K562 (cell line): Measurements from ENCODE around the gene PGRMC2. TPM values are rescaled to one million over a fixed set of nuclear protein-coding genes. Genes with fewer than 3 reads are reported as not detected.
"Not testable (repeated sequence)": the region's sequence is repeated elsewhere in the genome, so short reads cannot be mapped to it uniquely, and the experiment has no call there.

Source experiments
- ATAC-seq: fragments of 200-7000 bp; cut with Tn5 transposase; 3 replicates; pipeline ENCODE4 v1.9.1; 2020; ENCODE audit warnings: moderate library complexity
- BruUV-seq: library from RNA; stranded (reverse); fragments of 400-500 nt; replicated peaks from 2 replicates; lab custom pipeline; 2021; lab: Mats Ljungman, UMichigan
- CTCF ChIA-PET: fragments of 300-600 bp; formaldehyde crosslinking; extraction: SDS; loops from one replicate; lab custom pipeline; 2021; ENCODE audit warnings: low intra/inter-chr PET ratio; lab: Yijun Ruan, JAX
- POLR2A ChIA-PET: fragments of 300-600, 350-650 bp; sonication (Branson Sonifier 250); formaldehyde crosslinking; extraction: SDS; loops from one replicate; lab custom pipeline; 2021; ENCODE audit warnings: antibody characterized with exemption, inconsistent platforms; lab: Yijun Ruan, JAX
- DNase-seq, 4 experiments: peaks; one replicate each; pipeline versions ENCODE4 v3.0.0 to v3.0.0-alpha.2; 2011 to 2018; ENCODE audit warnings: low spot score in 3 of 4, mixed read lengths in 3 of 4; ENCODE audit errors: extremely low read depth in 1 of 4
- FAIRE-seq: peaks from 2 replicates; lab custom pipeline; 2011; peaks lifted over from hg19 to GRCh38; lab: Jason Lieb, UNC
- H2AFZ ChIP-seq: 2 replicates; pipeline ENCODE4 v1.6.0; 2011; ENCODE audit warnings: low read depth, low read length, control low read depth, inconsistent platforms
- H3K27ac ChIP-seq: fragments of 200-600 bp; 3 replicates; pipeline ENCODE4 v1.8.0; 2011; ENCODE audit warnings: low read depth, mild to moderate bottlenecking, control low read depth, inconsistent platforms, low read length, moderate library complexity, mixed read lengths; ENCODE audit errors: extremely low read depth
- H3K27me3 ChIP-seq, 2 experiments: fragments of 300-600 bp in 1 of 2; 2 replicates in 1 of 2; 3 replicates in 1 of 2; pipeline versions ENCODE4 v1.6.0 to v1.8.0; 2011; ENCODE audit warnings: inconsistent platforms in 2 of 2, low read length in 2 of 2, mild to moderate bottlenecking in 1 of 2, mixed read lengths in 1 of 2, moderate library complexity in 1 of 2; ENCODE audit not compliant: control insufficient read depth in 2 of 2, insufficient read depth in 2 of 2
- H3K36me3 ChIP-seq: fragments of 300-600 bp; 3 replicates; pipeline ENCODE4 v1.8.0; 2011; ENCODE audit warnings: mild to moderate bottlenecking, low read length, inconsistent platforms; ENCODE audit not compliant: control insufficient read depth, insufficient read depth
- H3K4me1 ChIP-seq, 2 experiments: fragments of 200-600 bp in 1 of 2; replicated peaks in 1 of 2; 2 replicates in 1 of 2; 3 replicates in 1 of 2; pipeline versions ENCODE4 v1.5.1 to v1.8.0; 2011; ENCODE audit warnings: inconsistent platforms in 2 of 2, low read length in 2 of 2, mild to moderate bottlenecking in 1 of 2, mixed read lengths in 1 of 2, moderate library complexity in 1 of 2; ENCODE audit not compliant: control insufficient read depth in 2 of 2, insufficient read depth in 2 of 2
- H3K4me2 ChIP-seq: 2 replicates; pipeline ENCODE4 v1.6.1; 2011; ENCODE audit warnings: low read length, control low read depth, inconsistent platforms, mixed read lengths; ENCODE audit not compliant: insufficient read depth
- H3K4me3 ChIP-seq: fragments of 200-600 bp; sonication (generic), shearing (Covaris generic); 2 replicates; pipeline ENCODE4 v1.5.1; 2016; ENCODE audit warnings: control low read depth, inconsistent platforms
- H3K79me2 ChIP-seq: fragments of 200-600 bp; 3 replicates; pipeline ENCODE4 v1.8.0; 2011; ENCODE audit warnings: low read length, inconsistent platforms; ENCODE audit not compliant: control insufficient read depth, insufficient read depth
- H3K9ac ChIP-seq, 2 experiments: 2 replicates each; pipeline versions ENCODE4 v1.6.0 to v1.6.1; 2011; ENCODE audit warnings: low read depth in 2 of 2, low read length in 2 of 2, control low read depth in 1 of 2, inconsistent platforms in 1 of 2, mild to moderate bottlenecking in 1 of 2, mixed read lengths in 1 of 2; ENCODE audit not compliant: insufficient read depth in 1 of 2
- H3K9me1 ChIP-seq: one replicate; pipeline ENCODE4 v1.6.0; 2011; ENCODE audit warnings: inconsistent platforms, mild to moderate bottlenecking, low read length, moderate library complexity; ENCODE audit not compliant: control insufficient read depth, insufficient read depth
- H3K9me3 ChIP-seq: replicated peaks from 2 replicates; pipeline ENCODE4 v1.5.1; 2011; ENCODE audit warnings: low read depth, low read length, inconsistent platforms; ENCODE audit not compliant: control insufficient read depth, insufficient read depth
- H4K20me1 ChIP-seq: replicated peaks from 2 replicates; pipeline ENCODE4 v1.6.1; 2011; ENCODE audit warnings: low read length, inconsistent platforms, mixed read lengths; ENCODE audit not compliant: control insufficient read depth, insufficient read depth
- CBX1 ChIP-seq: sonication (generic); IDR thresholded peaks from 2 replicates; pipeline ENCODE4 v1.6.1; 2016; ENCODE audit warnings: antibody characterized with exemption, low read depth, mild to moderate bottlenecking
- CBX3 ChIP-seq, 2 experiments: IDR thresholded peaks; 1 replicate in 1 of 2; 2 replicates in 1 of 2; pipeline ENCODE4 v1.6.1; 2012; ENCODE audit warnings: inconsistent platforms in 2 of 2, low read length in 2 of 2, borderline replicate concordance in 1 of 2, control low read depth in 1 of 2
- CBX5 ChIP-seq: IDR thresholded peaks from 2 replicates; pipeline ENCODE4 v1.6.1; 2014; ENCODE audit warnings: low read depth, borderline replicate concordance
- CC2D1A ChIP-seq: fragments of 450-650 bp; IDR thresholded peaks from 2 replicates; pipeline ENCODE4 v1.6.1; 2017; ENCODE audit warnings: mild to moderate bottlenecking
- CEBPB ChIP-seq: fragments of 450-650 bp; IDR thresholded peaks from 2 replicates; pipeline ENCODE4 v1.6.1; 2016; ENCODE audit warnings: missing genetic modification characterization, missing compliant biosample characterization
- EP300 ChIP-seq: IDR thresholded peaks from 2 replicates; pipeline ENCODE4 v1.6.1; 2012; ENCODE audit warnings: low read length, improper control_type of control experiment
- HLTF ChIP-seq: fragments of 450-650 bp; IDR thresholded peaks from 2 replicates; pipeline ENCODE4 v1.6.1; 2016
- TEAD4 ChIP-seq, 2 experiments: sonication (generic) in 1 of 2; formaldehyde crosslinking in 1 of 2; IDR thresholded peaks; 2 replicates each; pipeline versions ENCODE4 v1.6.1 to v1.8.0; 2012 to 2022; ENCODE audit warnings: borderline replicate concordance in 1 of 2, inconsistent platforms in 1 of 2, low read length in 1 of 2, mild to moderate bottlenecking in 1 of 2, missing genetic modification reagents in 1 of 2
- TRIM24 ChIP-seq, 2 experiments: fragments of 450-650 bp; IDR thresholded peaks; 2 replicates each; pipeline ENCODE4 v1.6.1; 2016
- TRIM28 ChIP-seq: fragments of 450-650 bp; IDR thresholded peaks from 2 replicates; pipeline ENCODE4 v1.6.1; 2017
- XRCC3 ChIP-seq: fragments of 450-650 bp; IDR thresholded peaks from 2 replicates; pipeline ENCODE4 v1.6.1; 2017; ENCODE audit warnings: mild to moderate bottlenecking, moderate library complexity
- ZEB2 ChIP-seq: fragments of 450-650 bp; IDR thresholded peaks from 2 replicates; pipeline ENCODE4 v1.6.1; 2016
- ZNF280B ChIP-seq: fragments of 250-450 bp; sonication (Bioruptor Pico); IDR thresholded peaks from 2 replicates; pipeline ENCODE4 v1.5.1; 2021; ENCODE audit warnings: mild to moderate bottlenecking
- WGBS: fragments of 100-300 bp; shearing (Covaris generic); methylation state at CpG from one replicate; pipeline ENCODE4 v1.1.6; 2016; ENCODE audit warnings: low coverage, mixed read lengths; ENCODE audit not compliant: insufficient coverage; ENCODE audit errors: missing lambda C conversion rate; 5-methylcytosine and 5-hydroxymethylcytosine counted together
- in situ Hi-C: fragments of 300-500 bp; cut with MboI; formaldehyde crosslinking; loops from 4 replicates; pipeline ENCODE4 v1.15.0; 2018; ENCODE audit warnings: inconsistent platforms, mixed read lengths
- intact Hi-C: fragments of 100-400 bp; cut with micrococcal nuclease; formaldehyde crosslinking; loops from 2 replicates; pipeline ENCODE4 v1.14.2; 2022
- polyA plus RNA-seq, 8 experiments: library from polyadenylated mRNA; depleted of rRNA in 4 of 8; stranded (reverse) in 5 of 8; unstranded in 3 of 8; fragments of >200 nt; fragmentation: Nextera tagmentation in 2 of 8; fragmentation: Illumina TruSeq in 1 of 8; extraction: Ambion mirVana in 2 of 8; extraction: Trizol in 1 of 8; gene quantifications; 2 replicates each; pipeline versions ENCODE4 v1.2.1 to v1.2.3, GENCODE V29; 2011 to 2014; ENCODE audit warnings: inconsistent platforms in 1 of 8, missing spikeins in 1 of 8
- total RNA-seq, 7 experiments: library from RNA; depleted of rRNA in 6 of 7; stranded (reverse); fragments of >200 nt in 6 of 7; fragmentation: Illumina TruSeq in 2 of 7; extraction: Trizol in 2 of 7; gene quantifications; 2 replicates each; pipeline versions ENCODE4 v1.2.1 to v1.2.3, GENCODE V29; 2011 to 2021; ENCODE audit warnings: low replicate concordance in 1 of 7
- TF ChIP-seq, protein P1 (sequence below): fragments of 450-650 bp; IDR thresholded peaks from 2 replicates; pipeline ENCODE4 v1.6.1; 2018; ENCODE audit warnings: mild to moderate bottlenecking, low read depth; ENCODE audit not compliant: partially characterized antibody

Gene PGRMC2
- total and polyA plus RNA-seq, 9 of the 15 experiments (the other 6 are each of a cell fraction or from before 2014, with no cell fraction given) = 12.4 to 81.3 (median 22.7) TPM

GRCh38 chr4:128265550-128265949 is 22.1 kb downstream of the PGRMC2 start:
- H2AFZ ChIP-seq; H4K20me1 ChIP-seq; DNase-seq; CTCF ChIA-PET; H3K4me2 ChIP-seq; BruUV-seq; FAIRE-seq; H3K4me1 ChIP-seq; H3K9me3 ChIP-seq; H3K4me3 ChIP-seq; H3K27me3 ChIP-seq; H3K79me2 ChIP-seq; H3K9me1 ChIP-seq; H3K27ac ChIP-seq; in situ Hi-C loops; POLR2A ChIA-PET; H3K9ac ChIP-seq; ATAC-seq; intact Hi-C loops; TF ChIP-seq TEAD4 (CRISPR knock-in tag; IDR thresholded peaks at IDR 0.05; ENCODE audit: borderline replicate concordance): not testable (repeated sequence)
- WGBS = 35% methylated on average over 3 of the region's 3 CpGs
- peaks cover 10% of the 10 kb centered on the region for H3K36me3 ChIP-seq
- 0 out of 2 replicates have a peak, but pooled peaks have one; percentile 59 for TF ChIP-seq HLTF
- TF ChIP-seq TRIM24 (IDR thresholded peaks at IDR 0.05) = peak; percentile 82 to 86
- TF ChIP-seq ZNF280B = peak; percentile 93
- TF ChIP-seq CC2D1A = peak; percentile 62
- peak; percentile 15; the same call in 1 of the 2 replicates for TF ChIP-seq TEAD4 (IDR thresholded peaks at IDR 0.05; ENCODE audit: low read length)
- TF ChIP-seq XRCC3 = peak; percentile 83; the same call in 1 of the 2 replicates
- TF ChIP-seq EP300 = peak; percentile 23; the same call in 1 of the 2 replicates
- TF ChIP-seq, protein P1, sequence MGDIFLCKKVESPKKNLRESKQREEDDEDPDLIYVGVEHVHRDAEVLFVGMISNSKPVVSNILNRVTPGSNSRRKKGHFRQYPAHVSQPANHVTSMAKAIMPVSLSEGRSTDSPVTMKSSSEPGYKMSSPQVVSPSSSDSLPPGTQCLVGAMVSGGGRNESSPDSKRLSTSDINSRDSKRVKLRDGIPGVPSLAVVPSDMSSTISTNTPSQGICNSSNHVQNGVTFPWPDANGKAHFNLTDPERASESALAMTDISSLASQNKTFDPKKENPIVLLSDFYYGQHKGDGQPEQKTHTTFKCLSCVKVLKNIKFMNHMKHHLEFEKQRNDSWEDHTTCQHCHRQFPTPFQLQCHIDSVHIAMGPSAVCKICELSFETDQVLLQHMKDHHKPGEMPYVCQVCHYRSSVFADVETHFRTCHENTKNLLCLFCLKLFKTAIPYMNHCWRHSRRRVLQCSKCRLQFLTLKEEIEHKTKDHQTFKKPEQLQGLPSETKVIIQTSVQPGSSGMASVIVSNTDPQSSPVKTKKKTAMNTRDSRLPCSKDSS = peak; percentile 91
- TF ChIP-seq CBX3 (IDR thresholded peaks at IDR 0.05; ENCODE audit: borderline replicate concordance in 1 of 2, low read length in 2 of 2) = peak in 1 of 2 experiments; percentile 93; a peak in 2 of 3 replicates
- TF ChIP-seq CBX1 = peak; percentile 80; the same call in 1 of the 2 replicates
- peak; percentile 94; the same call in 1 of the 2 replicates for TF ChIP-seq CBX5
- 0 out of 2 replicates have a peak, but pooled peaks have one; percentile 53 for TF ChIP-seq ZEB2
- TF ChIP-seq CEBPB = 0 out of 2 replicates have a peak, but pooled peaks have one; percentile 11
- TF ChIP-seq TRIM28 = peak; percentile 98
